CD4-positive, alpha-beta T cell treated with Interleukin-6 at 100 ng/mL for 8 hours (primary cell): ENCODE data around the gene PDE2A.

Experiments used
- DNase-seq: peaks from one replicate; pipeline ENCODE4 v3.0.0-alpha.2; 2020; ENCODE audit warnings: mixed read lengths, low spot score

PDE2A gene

GRCh38 chr11:72673943-72674828, at the start of gene PDE2A:
PDE2A (minus strand) TSS chr11:72674422; CDS start chr11:72674207, 215 bp downstream.
- no peak for DNase-seq

- DNase-seq: no peak
Measured at GRCh38 chr11:72723508-72723907, 49.3 kb upstream of the PDE2A start.

- peak; percentile 92 for DNase-seq
Measured at GRCh38 chr11:72722050-72722748, 48.0 kb upstream of the PDE2A start.

GRCh38 chr11:72721689-72722049, 47.4 kb upstream of the PDE2A start:
- DNase-seq: peak; percentile 30

GRCh38 chr11:72721276-72721675, 47.1 kb upstream of the PDE2A start:
- DNase-seq: no peak

- no peak for DNase-seq
Measured at GRCh38 chr11:72720784-72721183, 46.6 kb upstream of the PDE2A start.

- DNase-seq: no peak
Measured at GRCh38 chr11:72720047-72720446, 45.8 kb upstream of the PDE2A start.

- DNase-seq: no peak
Measured at GRCh38 chr11:72719551-72719950, 45.3 kb upstream of the PDE2A start.

GRCh38 chr11:72719144-72719543, 44.9 kb upstream of the PDE2A start:
- DNase-seq: no peak

- DNase-seq: no peak
Measured at GRCh38 chr11:72718101-72718501, 43.9 kb upstream of the PDE2A start.

GRCh38 chr11:72716788-72717435, 42.7 kb upstream of the PDE2A start:
- DNase-seq: no peak

- no peak for DNase-seq
Measured at GRCh38 chr11:72716290-72716689, 42.1 kb upstream of the PDE2A start.

- no peak for DNase-seq
Measured at GRCh38 chr11:72712841-72713240, 38.6 kb upstream of the PDE2A start.

- DNase-seq: no peak
Measured at GRCh38 chr11:72712168-72712751, 38.0 kb upstream of the PDE2A start.

- no peak for DNase-seq
Measured at GRCh38 chr11:72711141-72711540, 36.9 kb upstream of the PDE2A start.

- DNase-seq: no peak
Measured at GRCh38 chr11:72710278-72710677, 36.1 kb upstream of the PDE2A start.

GRCh38 chr11:72709478-72710238, 35.4 kb upstream of the PDE2A start:
- no peak for DNase-seq

- DNase-seq: no peak
Measured at GRCh38 chr11:72707032-72707431, 32.8 kb upstream of the PDE2A start.

GRCh38 chr11:72706579-72706978, 32.4 kb upstream of the PDE2A start:
- no peak for DNase-seq

- DNase-seq: no peak
Measured at GRCh38 chr11:72705442-72706365, 31.5 kb upstream of the PDE2A start.
